ENCODE results near the gene DHX9. TPM values are rescaled to one million over a fixed set of nuclear protein-coding genes. Genes with fewer than 3 reads are reported as not detected.

Gene DHX9
- total and polyA plus RNA-seq, 9 of the 15 experiments (the other 6 are each of a cell fraction or from before 2014, with no cell fraction given) = 100 to 409 (median 294) TPM

GRCh38 chr1:182888736-182889531 lies 49.8 kb downstream of the DHX9 start (continued):
- TF ChIP-seq CHD7 (IDR thresholded peaks at IDR 0.05; ENCODE audit: low read depth, low read length) = peak; percentile 57
- no peak for TF ChIP-seq ZNF57 (CRISPR knock-in tag; IDR thresholded peaks at IDR 0.05)
- no peak for TF ChIP-seq ZFX (CRISPR knock-in tag; IDR thresholded peaks at IDR 0.05)
- no peak for TF ChIP-seq FOXP4 (CRISPR knock-in tag; IDR thresholded peaks at IDR 0.05; ENCODE audit: borderline replicate concordance)
- no peak for TF ChIP-seq SMAD3 (CRISPR knock-in tag; conservative IDR thresholded peaks at IDR 0.05)
- no peak for TF ChIP-seq RFX1 (IDR thresholded peaks at IDR 0.05)
- TF ChIP-seq OTX1 (CRISPR knock-in tag; IDR thresholded peaks at IDR 0.05) = no peak

Measured in K562 (cell line).